Activated CD4-positive, alpha-beta memory T cell treated with anti-CD3 and anti-CD28 coated beads, Interleukin-2, amount 10 ng/mL, durations not matched to agents 7 days and 5 days (primary cell): ENCODE results near the gene FOXD3. TPM values are rescaled to one million over a fixed set of nuclear protein-coding genes. Genes with fewer than 3 reads are reported as not detected.

ENCODE experiments used
- CTCF ChIA-PET: fragments of 350-600 bp; sonication (Branson Sonifier 250); formaldehyde crosslinking; loops from one replicate; lab custom pipeline; 2021; ENCODE audit warnings: antibody characterized with exemption, inconsistent platforms; lab: Charles Lee
- POLR2A ChIA-PET: fragments of 350-600 bp; sonication (Branson Sonifier 250); formaldehyde crosslinking; loops from one replicate; lab custom pipeline; 2021; ENCODE audit warnings: antibody characterized with exemption; lab: Charles Lee
- DNase-seq: peaks from one replicate; pipeline ENCODE4 v3.0.0-alpha.2; 2020
- H3K27ac Mint-ChIP-seq: one replicate; pipeline ENCODE4 v1.8.0; 2021; ENCODE audit warnings: mild to moderate bottlenecking, mixed read lengths
- H3K27me3 Mint-ChIP-seq: one replicate; pipeline ENCODE4 v1.8.0; 2021; ENCODE audit warnings: mixed read lengths
- H3K36me3 Mint-ChIP-seq: one replicate; pipeline ENCODE4 v1.8.0; 2021; ENCODE audit warnings: low read depth, mixed read lengths
- H3K4me1 Mint-ChIP-seq: one replicate; pipeline ENCODE4 v1.8.0; 2021; ENCODE audit warnings: mixed read lengths
- H3K4me3 Mint-ChIP-seq: one replicate; pipeline ENCODE4 v1.8.0; 2021; ENCODE audit warnings: mild to moderate bottlenecking, mixed read lengths
- H3K9me3 Mint-ChIP-seq: one replicate; pipeline ENCODE4 v1.8.0; 2021; ENCODE audit warnings: mixed read lengths
- total RNA-seq, 2 experiments: library from RNA; stranded (reverse); gene quantifications; one replicate each; pipeline ENCODE4 v1.2.3, GENCODE V29; 2021

Gene FOXD3
- total RNA-seq, result not detected

- ChIA-PET POLR2A (no interaction called here), CTCF (interaction anchor here (0.6 kb wide), 1 partner anchor 123 kb away, joined by 3 read pairs; no protein-coding TSS in a partner anchor)
- peak within 1 kb of the TSS; percentile 62 for H3K27ac Mint-ChIP-seq
- H3K4me1 Mint-ChIP-seq, result peaks cover 56% of the 10 kb centered on the region
- peaks cover 77% of the 10 kb centered on the region for H3K27me3 Mint-ChIP-seq
- H3K4me3 Mint-ChIP-seq, result peak within 1 kb of the TSS; percentile 73
- H3K9me3 Mint-ChIP-seq, result peaks cover 8% of the 10 kb centered on the region
- H3K36me3 Mint-ChIP-seq, result peaks cover 31% of the 10 kb centered on the region
- DNase-seq, result no peak
These were observed at the start of gene FOXD3 for GRCh38 chr1:63322114-63322943. FOXD3 (plus strand) TSS chr1:63322567; CDS start chr1:63323059, 492 bp downstream.

DNA sequence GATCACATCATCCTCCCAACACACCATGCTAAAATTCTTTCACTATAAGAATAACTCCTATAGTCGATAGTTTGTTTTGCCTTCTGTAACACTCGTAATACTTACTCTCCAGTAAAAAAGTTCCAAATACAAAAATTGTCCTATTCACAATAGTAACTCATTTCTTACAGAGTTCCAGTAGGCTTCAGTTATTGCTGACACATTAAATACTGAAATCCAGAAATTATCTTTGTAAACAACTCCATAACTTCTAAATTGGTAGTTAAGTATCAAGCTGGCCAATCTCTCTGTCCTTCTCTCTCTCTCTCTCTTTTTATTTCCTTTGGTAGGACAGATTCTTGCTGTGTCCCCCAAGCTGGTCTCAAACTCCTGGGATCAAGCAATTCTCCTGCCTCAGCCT is 49.6 kb upstream of the FOXD3 start:
- no peaks in the 10 kb centered on the region for H3K4me1 Mint-ChIP-seq
- ChIA-PET CTCF (no interaction called here), POLR2A (no interaction called here)
- H3K27me3 Mint-ChIP-seq, result peaks cover 13% of the 10 kb centered on the region
- no peak for DNase-seq
- no peak overlapping the region for H3K27ac Mint-ChIP-seq
- no peaks in the 10 kb centered on the region for H3K9me3 Mint-ChIP-seq
- no peaks in the 10 kb centered on the region for H3K36me3 Mint-ChIP-seq
- no peak overlapping the region for H3K4me3 Mint-ChIP-seq

DNA sequence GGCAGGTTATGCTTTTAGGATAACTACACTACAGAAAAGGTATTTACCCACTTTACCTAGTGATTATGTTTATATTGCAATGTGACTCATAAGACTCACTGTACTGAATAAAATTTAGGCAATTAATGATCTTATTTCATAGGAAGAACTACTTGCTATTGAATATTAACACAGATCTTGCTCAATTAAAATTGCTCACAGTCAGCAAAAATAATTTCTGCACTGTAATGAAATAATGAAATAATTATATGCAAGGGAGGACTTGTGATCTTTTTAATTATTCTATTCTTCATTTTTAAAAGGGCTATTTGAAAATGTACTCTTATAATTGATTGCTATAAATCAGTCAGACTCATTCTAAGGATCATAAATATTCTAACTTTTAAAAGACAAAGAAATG is 48.0 kb upstream of the FOXD3 start:
- Mint-ChIP-seq H3K9me3 (no peaks in the 10 kb centered on the region), H3K4me3 (no peak overlapping the region), H3K4me1 (no peaks in the 10 kb centered on the region), H3K27ac (no peak overlapping the region), H3K27me3 (peaks cover 13% of the 10 kb centered on the region), H3K36me3 (no peaks in the 10 kb centered on the region)
- no peak for DNase-seq
- ChIA-PET CTCF (no interaction called here), POLR2A (no interaction called here)

DNA sequence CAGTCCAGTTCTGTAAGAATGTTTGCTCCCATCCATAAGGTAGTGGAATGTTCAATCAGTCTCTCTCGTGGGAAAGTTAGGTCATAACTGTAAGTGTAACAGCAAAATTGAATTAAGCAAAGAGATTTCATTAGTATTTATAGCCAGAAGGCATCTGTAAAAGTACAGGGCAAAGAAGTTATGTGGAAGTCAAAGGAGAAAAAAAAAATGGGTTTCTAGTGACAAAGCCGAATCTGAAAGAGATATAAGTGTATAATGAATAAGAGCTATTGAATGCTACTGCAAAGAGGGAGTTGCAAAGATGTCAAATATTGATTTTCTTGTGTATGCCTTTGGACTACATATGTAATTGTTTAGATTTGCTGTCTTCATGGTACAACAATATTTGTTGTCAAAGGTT is 47.4 kb upstream of the FOXD3 start:
- H3K4me1 Mint-ChIP-seq, result no peaks in the 10 kb centered on the region
- POLR2A ChIA-PET, result no interaction called here
- DNase-seq, result no peak
- H3K27ac Mint-ChIP-seq, result no peak overlapping the region
- CTCF ChIA-PET, result no interaction called here
- H3K4me3 Mint-ChIP-seq, result no peak overlapping the region
- H3K9me3 Mint-ChIP-seq, result no peaks in the 10 kb centered on the region
- H3K36me3 Mint-ChIP-seq, result no peaks in the 10 kb centered on the region
- peaks cover 13% of the 10 kb centered on the region for H3K27me3 Mint-ChIP-seq

DNA sequence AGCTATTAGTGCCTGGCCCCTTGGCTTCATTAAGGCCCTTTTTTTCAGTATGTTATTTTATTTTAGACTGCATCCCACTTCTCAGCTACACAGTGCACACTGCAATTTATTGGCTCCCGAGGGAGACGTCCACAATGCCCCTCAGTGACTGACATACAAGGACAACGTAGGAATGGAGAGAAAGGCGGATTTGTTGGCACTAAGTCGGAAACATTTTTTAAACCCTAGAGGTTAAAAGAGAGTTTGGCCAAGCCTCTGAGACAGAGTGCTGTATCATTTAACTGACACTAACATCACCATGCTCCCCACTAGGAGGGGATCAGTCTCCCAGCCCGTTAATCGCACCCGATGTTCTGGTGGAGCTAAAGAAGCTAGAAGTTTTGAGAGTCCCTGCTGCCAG is 45.7 kb upstream of the FOXD3 start:
- DNase-seq, result no peak
- Mint-ChIP-seq H3K27ac (no peak overlapping the region), H3K27me3 (peaks cover 13% of the 10 kb centered on the region), H3K4me1 (no peaks in the 10 kb centered on the region), H3K9me3 (no peaks in the 10 kb centered on the region), H3K4me3 (no peak overlapping the region), H3K36me3 (no peaks in the 10 kb centered on the region)
- POLR2A ChIA-PET, result no interaction called here
- CTCF ChIA-PET, result no interaction called here

GRCh38 chr1:63277195-63278192 is 44.9 kb upstream of the FOXD3 start:
- Mint-ChIP-seq H3K9me3 (no peaks in the 10 kb centered on the region), H3K27ac (no peak overlapping the region), H3K36me3 (no peaks in the 10 kb centered on the region), H3K4me1 (no peaks in the 10 kb centered on the region), H3K27me3 (peaks cover 13% of the 10 kb centered on the region), H3K4me3 (no peak overlapping the region)
- no peak for DNase-seq
- ChIA-PET POLR2A (no interaction called here), CTCF (interaction anchor here (0.6 kb wide), 1 partner anchor 10 kb away, joined by 3 read pairs; no protein-coding TSS in a partner anchor)

DNA sequence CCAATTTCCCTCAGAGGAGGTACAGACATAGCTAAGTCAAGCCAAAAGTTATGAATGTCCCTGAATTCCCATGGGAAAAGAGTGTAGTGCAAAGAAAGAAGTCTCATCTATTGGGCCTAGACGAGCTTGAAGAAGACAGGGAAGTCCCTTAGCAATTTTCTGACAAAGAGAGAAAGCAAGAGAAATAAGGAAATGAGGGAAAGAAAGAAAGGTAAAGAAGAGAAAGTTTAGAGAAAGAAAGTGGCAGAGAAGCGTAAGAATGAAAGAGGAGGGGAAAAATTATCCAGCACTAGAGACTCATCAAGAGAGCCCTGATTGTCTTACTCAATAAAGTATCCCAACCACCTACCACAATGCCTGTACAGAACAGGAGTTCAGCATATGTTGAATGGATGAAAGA is 40.6 kb upstream of the FOXD3 start:
- H3K27ac Mint-ChIP-seq, result no peak overlapping the region
- no peaks in the 10 kb centered on the region for H3K4me1 Mint-ChIP-seq
- H3K36me3 Mint-ChIP-seq, result no peaks in the 10 kb centered on the region
- CTCF ChIA-PET, result no interaction called here
- POLR2A ChIA-PET, result no interaction called here
- H3K4me3 Mint-ChIP-seq, result no peak overlapping the region
- DNase-seq, result no peak
- peaks cover 2% of the 10 kb centered on the region for H3K27me3 Mint-ChIP-seq
- no peaks in the 10 kb centered on the region for H3K9me3 Mint-ChIP-seq

- Mint-ChIP-seq H3K4me1 (no peaks in the 10 kb centered on the region), H3K36me3 (no peaks in the 10 kb centered on the region), H3K27me3 (peaks cover 3% of the 10 kb centered on the region), H3K9me3 (peaks cover 9% of the 10 kb centered on the region), H3K27ac (no peak overlapping the region), H3K4me3 (no peak overlapping the region)
- DNase-seq, result no peak
- CTCF ChIA-PET, result no interaction called here
- POLR2A ChIA-PET, result no interaction called here
These were observed 33.2 kb upstream of the FOXD3 start for GRCh38 chr1:63289135-63289534.

- Mint-ChIP-seq H3K4me1 (no peaks in the 10 kb centered on the region), H3K36me3 (no peaks in the 10 kb centered on the region), H3K4me3 (no peak overlapping the region), H3K27ac (no peak overlapping the region), H3K9me3 (no peaks in the 10 kb centered on the region), H3K27me3 (no peaks in the 10 kb centered on the region)
- no peak for DNase-seq
- POLR2A ChIA-PET, result no interaction called here
- CTCF ChIA-PET, result no interaction called here
These were observed 27.4 kb upstream of the FOXD3 start for GRCh38 chr1:63294803-63295594.

DNA sequence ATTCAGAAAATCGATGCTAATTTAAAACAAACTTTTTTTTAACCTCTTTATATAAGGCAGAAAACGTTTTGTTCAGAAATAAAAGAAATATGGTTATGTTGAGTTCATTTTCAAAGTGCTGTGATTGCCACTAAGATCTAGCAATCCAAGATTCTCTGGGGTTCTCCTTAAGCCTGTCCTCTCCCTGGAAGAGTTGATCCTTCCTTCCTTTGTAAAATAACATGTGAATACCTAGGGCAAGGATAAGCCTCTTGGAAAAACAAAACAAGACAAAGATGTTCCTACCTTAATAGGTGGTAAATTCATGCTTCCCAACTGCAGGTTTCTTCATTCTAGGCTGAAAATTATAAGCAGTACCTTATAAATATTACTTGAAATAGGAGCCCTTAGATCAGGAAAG is 18.0 kb upstream of the FOXD3 start:
- ChIA-PET POLR2A (no interaction called here), CTCF (interaction anchor here (0.7 kb wide), 1 partner anchor 75 kb away, joined by 3 read pairs; no protein-coding TSS in a partner anchor)
- DNase-seq, result no peak
- Mint-ChIP-seq H3K4me1 (no peaks in the 10 kb centered on the region), H3K27ac (no peak overlapping the region), H3K9me3 (no peaks in the 10 kb centered on the region), H3K4me3 (no peak overlapping the region), H3K27me3 (peaks cover 23% of the 10 kb centered on the region), H3K36me3 (no peaks in the 10 kb centered on the region)

GRCh38 chr1:63305043-63305442 is 17.3 kb upstream of the FOXD3 start:
- Mint-ChIP-seq H3K4me1 (no peaks in the 10 kb centered on the region), H3K27ac (no peak overlapping the region), H3K36me3 (no peaks in the 10 kb centered on the region), H3K9me3 (no peaks in the 10 kb centered on the region), H3K4me3 (no peak overlapping the region), H3K27me3 (peaks cover 25% of the 10 kb centered on the region)
- CTCF ChIA-PET, result no interaction called here
- POLR2A ChIA-PET, result no interaction called here
- DNase-seq, result no peak

GRCh38 chr1:63307196-63307794 is 15.1 kb upstream of the FOXD3 start:
- no peak for DNase-seq
- H3K4me1 Mint-ChIP-seq, result no peaks in the 10 kb centered on the region
- no peak overlapping the region for H3K4me3 Mint-ChIP-seq
- no peaks in the 10 kb centered on the region for H3K9me3 Mint-ChIP-seq
- POLR2A ChIA-PET, result no interaction called here
- CTCF ChIA-PET, result no interaction called here
- H3K27ac Mint-ChIP-seq, result no peak overlapping the region
- H3K27me3 Mint-ChIP-seq, result peaks cover 25% of the 10 kb centered on the region
- H3K36me3 Mint-ChIP-seq, result no peaks in the 10 kb centered on the region
